GM18870 (cell line): ENCODE measurements around the gene GALNT12.

Experiments used
- ATAC-seq: cut with Tn5 transposase; IDR thresholded peaks from one replicate; pipeline ENCODE4 v1.9.1; 2021; ENCODE audit warnings: moderate library complexity; ENCODE audit not compliant: unreplicated experiment

GALNT12 gene

GRCh38 chr9:98781588-98782383 lies 25.7 kb upstream of the GALNT12 start:
- no peak for ATAC-seq

GRCh38 chr9:98783518-98784226 lies 23.8 kb upstream of the GALNT12 start:
- no peak for ATAC-seq

GRCh38 chr9:98784831-98785806 lies 22.4 kb upstream of the GALNT12 start:
- ATAC-seq: no peak

- ATAC-seq: no peak
Measured at GRCh38 chr9:98786750-98787510, 20.5 kb upstream of the GALNT12 start.

GRCh38 chr9:98787766-98788335 lies 19.6 kb upstream of the GALNT12 start:
- no peak for ATAC-seq

- no peak for ATAC-seq
Measured at GRCh38 chr9:98789483-98790133, 17.9 kb upstream of the GALNT12 start.

GRCh38 chr9:98790134-98790841 lies 17.2 kb upstream of the GALNT12 start:
- no peak for ATAC-seq

GRCh38 chr9:98790842-98791607 lies 16.4 kb upstream of the GALNT12 start:
- no peak for ATAC-seq

- no peak for ATAC-seq
Measured at GRCh38 chr9:98791608-98792490, 15.6 kb upstream of the GALNT12 start.

- no peak for ATAC-seq
Measured at GRCh38 chr9:98793031-98793430, 14.4 kb upstream of the GALNT12 start.

- ATAC-seq: no peak
Measured at GRCh38 chr9:98794802-98795201, 12.7 kb upstream of the GALNT12 start.

- no peak for ATAC-seq
Measured at GRCh38 chr9:98795295-98795955, 12.0 kb upstream of the GALNT12 start.

- no peak for ATAC-seq
Measured at GRCh38 chr9:98795970-98796363, 11.5 kb upstream of the GALNT12 start.

- ATAC-seq: no peak
Measured at GRCh38 chr9:98796364-98797101, 10.9 kb upstream of the GALNT12 start, which contains the start of gene ANKS6. ANKS6 (minus strand) TSS chr9:98796555; CDS start chr9:98796491, 64 bp downstream.

- ATAC-seq: no peak
Measured at GRCh38 chr9:98797491-98797890, 10.0 kb upstream of the GALNT12 start.

GRCh38 chr9:98798254-98798653 lies 9.2 kb upstream of the GALNT12 start:
- ATAC-seq: no peak
